22Rv1 (cell line): ENCODE data around the gene FHOD1.

ENCODE experiments used
- ZFX ChIP-seq: fragments of 450-650 bp; IDR thresholded peaks from 2 replicates; pipeline ENCODE4 v1.6.1; 2017; ENCODE audit warnings: antibody characterized with exemption, borderline replicate concordance
- TF ChIP-seq, protein P1 (sequence below): fragments of 450-650 bp; IDR thresholded peaks from 2 replicates; pipeline ENCODE4 v1.5.1; 2017; ENCODE audit warnings: mild to moderate bottlenecking

DNA sequence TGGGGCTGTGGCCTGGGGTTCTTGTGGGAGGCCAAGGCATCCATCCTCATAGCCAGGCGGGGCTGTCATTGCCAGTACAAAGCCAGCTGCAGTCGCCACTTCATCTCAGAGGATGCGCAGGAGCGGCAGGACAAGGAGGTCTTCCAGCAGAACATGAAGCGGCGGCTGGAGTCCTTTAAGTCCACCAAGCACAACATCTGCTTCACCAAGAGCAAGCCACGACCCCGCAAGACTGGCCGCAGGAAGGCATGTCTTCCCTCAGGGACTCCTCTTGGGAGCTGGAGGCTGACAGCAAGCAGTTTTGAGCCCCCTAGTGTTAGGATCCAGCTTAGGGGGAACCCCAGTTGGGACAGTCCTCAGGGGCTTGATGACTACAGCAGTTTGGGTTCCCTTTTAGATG, 17.0 kb upstream of the FHOD1 start:
- TF ChIP-seq, protein P1, sequence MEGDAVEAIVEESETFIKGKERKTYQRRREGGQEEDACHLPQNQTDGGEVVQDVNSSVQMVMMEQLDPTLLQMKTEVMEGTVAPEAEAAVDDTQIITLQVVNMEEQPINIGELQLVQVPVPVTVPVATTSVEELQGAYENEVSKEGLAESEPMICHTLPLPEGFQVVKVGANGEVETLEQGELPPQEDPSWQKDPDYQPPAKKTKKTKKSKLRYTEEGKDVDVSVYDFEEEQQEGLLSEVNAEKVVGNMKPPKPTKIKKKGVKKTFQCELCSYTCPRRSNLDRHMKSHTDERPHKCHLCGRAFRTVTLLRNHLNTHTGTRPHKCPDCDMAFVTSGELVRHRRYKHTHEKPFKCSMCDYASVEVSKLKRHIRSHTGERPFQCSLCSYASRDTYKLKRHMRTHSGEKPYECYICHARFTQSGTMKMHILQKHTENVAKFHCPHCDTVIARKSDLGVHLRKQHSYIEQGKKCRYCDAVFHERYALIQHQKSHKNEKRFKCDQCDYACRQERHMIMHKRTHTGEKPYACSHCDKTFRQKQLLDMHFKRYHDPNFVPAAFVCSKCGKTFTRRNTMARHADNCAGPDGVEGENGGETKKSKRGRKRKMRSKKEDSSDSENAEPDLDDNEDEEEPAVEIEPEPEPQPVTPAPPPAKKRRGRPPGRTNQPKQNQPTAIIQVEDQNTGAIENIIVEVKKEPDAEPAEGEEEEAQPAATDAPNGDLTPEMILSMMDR: no peak
- no peak for TF ChIP-seq ZFX
